Karpas-422 (cell line): ENCODE data around the gene SUPT3H. TPM values are rescaled to one million over a fixed set of nuclear protein-coding genes. Genes with fewer than 3 reads are reported as not detected.
"Not testable (repeated sequence)": the region's sequence is repeated elsewhere in the genome, so short reads cannot be mapped to it uniquely, and the experiment has no call there.

Source experiments
- DNase-seq: peaks from one replicate; pipeline ENCODE4 v3.0.0-alpha.2; 2015
- H2AFZ ChIP-seq: fragments of 200-600 bp; sonication (generic); 2 replicates; pipeline ENCODE4 v1.6.1; 2014; ENCODE audit warnings: antibody characterized with exemption, low read length, mixed read lengths
- H3K27ac ChIP-seq: fragments of 200-600 bp; sonication (generic); 2 replicates; pipeline ENCODE4 v1.5.1; 2014; ENCODE audit warnings: mild to moderate bottlenecking, low read length, moderate library complexity
- H3K27me3 ChIP-seq: fragments of 200-600 bp; sonication (generic); 2 replicates; pipeline ENCODE4 v1.6.1; 2014; ENCODE audit warnings: low read length, mixed read lengths
- H3K36me3 ChIP-seq: fragments of 200-600 bp; sonication (generic); 2 replicates; pipeline ENCODE4 v1.6.1; 2014; ENCODE audit warnings: low read length, mixed read lengths; ENCODE audit not compliant: insufficient read depth
- H3K4me1 ChIP-seq: fragments of 200-600 bp; sonication (generic); 2 replicates; pipeline ENCODE4 v1.6.1; 2014; ENCODE audit warnings: mild to moderate bottlenecking, low read length, mixed read lengths
- H3K4me2 ChIP-seq: fragments of 200-600 bp; sonication (generic); 2 replicates; pipeline ENCODE4 v1.6.1; 2014; ENCODE audit warnings: low read length, low read depth, mild to moderate bottlenecking; ENCODE audit not compliant: poor library complexity, severe bottlenecking
- H3K4me3 ChIP-seq: fragments of 200-600 bp; sonication (generic); 2 replicates; pipeline ENCODE4 v1.5.1; 2014; ENCODE audit warnings: mild to moderate bottlenecking, antibody characterized with exemption, low read length, mixed read lengths
- H3K79me2 ChIP-seq: fragments of 200-600 bp; sonication (generic); 2 replicates; pipeline ENCODE4 v1.6.1; 2014; ENCODE audit warnings: mild to moderate bottlenecking, low read length, mixed read lengths
- H3K9ac ChIP-seq: fragments of 200-600 bp; sonication (generic); 2 replicates; pipeline ENCODE4 v1.6.0; 2014; ENCODE audit warnings: low read length
- H3K9me2 ChIP-seq: fragments of 200-600 bp; sonication (generic), shearing (Covaris generic); replicated peaks from 2 replicates; pipeline ENCODE4 v1.6.0; 2014; ENCODE audit warnings: mild to moderate bottlenecking, low read length, moderate library complexity; ENCODE audit not compliant: insufficient read depth
- H3K9me3 ChIP-seq: fragments of 300-700, 200-600 bp; sonication (generic); 2 replicates; pipeline ENCODE4 v1.6.1; 2014; ENCODE audit warnings: low read length, mixed read lengths
- H4K20me1 ChIP-seq: fragments of 200-600 bp; sonication (generic); 2 replicates; pipeline ENCODE4 v1.6.1; 2014; ENCODE audit warnings: mild to moderate bottlenecking, antibody characterized with exemption, low read length, low read depth; ENCODE audit not compliant: insufficient read depth
- total RNA-seq: library from RNA; depleted of rRNA; stranded (reverse); fragments of >200 nt; shearing (Covaris generic); gene quantifications from 2 replicates; pipeline ENCODE4 v1.2.3, GENCODE V29; 2014; ENCODE audit warnings: low replicate concordance

Gene SUPT3H
- total RNA-seq, 1 experiment from 2014 or later = 2.6 TPM

- Histone ChIP-seq H3K79me2 (no peaks in the 10 kb centered on the region), H2AFZ (no peak overlapping the region), H3K4me2 (no peak overlapping the region), H3K27me3 (no peaks in the 10 kb centered on the region), H3K9me3 (no peaks in the 10 kb centered on the region), H3K4me3 (no peak overlapping the region), H3K4me1 (peaks cover 3% of the 10 kb centered on the region; the same call in 1 of the 2 replicates), H3K36me3 (no peaks in the 10 kb centered on the region), H3K27ac (no peak overlapping the region), H3K9ac (no peak overlapping the region), H4K20me1 (no peaks in the 10 kb centered on the region), H3K9me2 (no peaks in the 10 kb centered on the region; the same call in 1 of the 2 replicates)
- DNase-seq = no peak
Observed at GRCh38 chr6:45044086-45044485, 333.6 kb downstream of the SUPT3H start.

GRCh38 chr6:45042673-45043072 lies 335.1 kb downstream of the SUPT3H start:
- not testable (repeated sequence) for H3K36me3 ChIP-seq, H3K27ac ChIP-seq, H3K27me3 ChIP-seq, H3K79me2 ChIP-seq, H2AFZ ChIP-seq, H3K4me2 ChIP-seq, H3K4me3 ChIP-seq, H3K4me1 ChIP-seq, H3K9me3 ChIP-seq, H3K9ac ChIP-seq, H4K20me1 ChIP-seq, H3K9me2 ChIP-seq, DNase-seq

GRCh38 chr6:45038226-45038625 lies 339.5 kb downstream of the SUPT3H start:
- Histone ChIP-seq H3K9me3 (no peaks in the 10 kb centered on the region), H3K9ac (no peak overlapping the region), H3K4me3 (no peak overlapping the region), H3K79me2 (no peaks in the 10 kb centered on the region), H3K36me3 (no peaks in the 10 kb centered on the region), H3K4me2 (no peak overlapping the region), H4K20me1 (no peaks in the 10 kb centered on the region), H2AFZ (no peak overlapping the region), H3K27ac (no peak overlapping the region), H3K27me3 (no peaks in the 10 kb centered on the region), H3K9me2 (no peaks in the 10 kb centered on the region), H3K4me1 (no peaks in the 10 kb centered on the region)
- no peak for DNase-seq

- Histone ChIP-seq H3K79me2 (no peaks in the 10 kb centered on the region), H3K36me3 (no peaks in the 10 kb centered on the region), H3K27me3 (no peaks in the 10 kb centered on the region), H3K9me3 (no peaks in the 10 kb centered on the region), H3K4me3 (no peak overlapping the region), H4K20me1 (no peaks in the 10 kb centered on the region), H3K4me1 (no peaks in the 10 kb centered on the region), H3K9me2 (no peaks in the 10 kb centered on the region), H3K4me2 (no peak overlapping the region), H3K9ac (no peak overlapping the region), H2AFZ (no peak overlapping the region), H3K27ac (no peak overlapping the region)
- DNase-seq = no peak
Observed at GRCh38 chr6:45036103-45036502, 341.6 kb downstream of the SUPT3H start.

- Histone ChIP-seq H3K4me2 (no peak overlapping the region), H2AFZ (no peak overlapping the region), H3K27ac (no peak overlapping the region), H3K9me2 (no peaks in the 10 kb centered on the region), H3K4me3 (no peak overlapping the region), H3K36me3 (no peaks in the 10 kb centered on the region), H4K20me1 (no peaks in the 10 kb centered on the region), H3K79me2 (no peaks in the 10 kb centered on the region), H3K4me1 (no peaks in the 10 kb centered on the region), H3K9ac (no peak overlapping the region), H3K9me3 (no peaks in the 10 kb centered on the region), H3K27me3 (no peaks in the 10 kb centered on the region)
- DNase-seq = no peak
Observed at GRCh38 chr6:45032426-45032825, 345.3 kb downstream of the SUPT3H start.

GRCh38 chr6:45031601-45032000 lies 346.1 kb downstream of the SUPT3H start:
- no peaks in the 10 kb centered on the region for H3K9me2 ChIP-seq
- no peaks in the 10 kb centered on the region for H3K27me3 ChIP-seq
- no peak overlapping the region for H3K4me3 ChIP-seq
- no peaks in the 10 kb centered on the region for H3K36me3 ChIP-seq
- H3K4me1 ChIP-seq = no peaks in the 10 kb centered on the region
- no peaks in the 10 kb centered on the region for H3K79me2 ChIP-seq
- no peak for DNase-seq
- H3K9me3 ChIP-seq = no peaks in the 10 kb centered on the region
- H3K27ac ChIP-seq = no peak overlapping the region
- no peaks in the 10 kb centered on the region for H4K20me1 ChIP-seq
- no peak overlapping the region for H3K4me2 ChIP-seq
- no peak overlapping the region for H3K9ac ChIP-seq
- no peak overlapping the region for H2AFZ ChIP-seq

GRCh38 chr6:45027126-45027525 lies 350.6 kb downstream of the SUPT3H start:
- no peaks in the 10 kb centered on the region for H3K27me3 ChIP-seq
- H4K20me1 ChIP-seq = no peaks in the 10 kb centered on the region
- H3K36me3 ChIP-seq = no peaks in the 10 kb centered on the region
- H3K9ac ChIP-seq = no peak overlapping the region
- no peaks in the 10 kb centered on the region for H3K9me3 ChIP-seq
- H3K4me2 ChIP-seq = no peak overlapping the region
- no peaks in the 10 kb centered on the region for H3K4me1 ChIP-seq
- H3K27ac ChIP-seq = no peak overlapping the region
- no peak overlapping the region for H2AFZ ChIP-seq
- DNase-seq = no peak
- H3K4me3 ChIP-seq = no peak overlapping the region
- H3K79me2 ChIP-seq = no peaks in the 10 kb centered on the region
- H3K9me2 ChIP-seq = no peaks in the 10 kb centered on the region

- Histone ChIP-seq H3K4me2 (no peak overlapping the region), H3K27me3 (no peaks in the 10 kb centered on the region), H3K4me1 (no peaks in the 10 kb centered on the region), H3K9ac (no peak overlapping the region), H3K27ac (no peak overlapping the region), H4K20me1 (no peaks in the 10 kb centered on the region), H3K36me3 (no peaks in the 10 kb centered on the region), H3K9me2 (no peaks in the 10 kb centered on the region), H3K79me2 (no peaks in the 10 kb centered on the region), H2AFZ (no peak overlapping the region), H3K4me3 (no peak overlapping the region), H3K9me3 (no peaks in the 10 kb centered on the region)
- no peak for DNase-seq
Observed at GRCh38 chr6:45026003-45026516, 351.7 kb downstream of the SUPT3H start.

GRCh38 chr6:45024610-45025009 lies 353.1 kb downstream of the SUPT3H start:
- no peaks in the 10 kb centered on the region for H3K27me3 ChIP-seq
- H3K36me3 ChIP-seq = no peaks in the 10 kb centered on the region
- H3K79me2 ChIP-seq = no peaks in the 10 kb centered on the region
- no peak for DNase-seq
- H3K9me2 ChIP-seq = no peaks in the 10 kb centered on the region
- H3K9me3 ChIP-seq = no peaks in the 10 kb centered on the region
- no peak overlapping the region for H3K4me3 ChIP-seq
- H3K9ac ChIP-seq = no peak overlapping the region
- no peak overlapping the region for H2AFZ ChIP-seq
- H3K27ac ChIP-seq = no peak overlapping the region
- no peaks in the 10 kb centered on the region for H4K20me1 ChIP-seq
- H3K4me2 ChIP-seq = no peak overlapping the region
- H3K4me1 ChIP-seq = no peaks in the 10 kb centered on the region
